Smooth muscle cell (in vitro differentiated cells): ENCODE measurements around the gene CCDC85B. TPM values are rescaled to one million over a fixed set of nuclear protein-coding genes. Genes with fewer than 3 reads are reported as not detected.
A peak's percentile ranks its signal among the peaks of the same experiment; 100 is the strongest.

Source experiments
- DNase-seq: peaks from one replicate; lab custom pipeline; 2025; ENCODE audit not compliant: unreplicated experiment; lab: John Stamatoyannopoulos, UW
- H2AFZ ChIP-seq: fragments of 200-600 bp; sonication (generic); 2 replicates; pipeline ENCODE4 v1.6.0; 2016; ENCODE audit warnings: antibody characterized with exemption, low read depth, mild to moderate bottlenecking
- H3F3A ChIP-seq: fragments of 200-600 bp; sonication (generic); 2 replicates; pipeline ENCODE4 v1.6.0; 2017; ENCODE audit warnings: antibody characterized with exemption, low read depth
- H3K27ac ChIP-seq: fragments of 200-600 bp; sonication (generic); 2 replicates; pipeline ENCODE4 v1.5.1; 2016; ENCODE audit warnings: low read depth, mild to moderate bottlenecking
- H3K27me3 ChIP-seq: fragments of 200-600 bp; sonication (generic); 2 replicates; pipeline ENCODE4 v1.6.1; 2016; ENCODE audit warnings: low read depth, mild to moderate bottlenecking
- H3K36me3 ChIP-seq: fragments of 200-600 bp; sonication (generic); 2 replicates; pipeline ENCODE4 v1.5.1; 2016; ENCODE audit warnings: low read depth
- H3K4me1 ChIP-seq: fragments of 200-600 bp; sonication (generic); 2 replicates; pipeline ENCODE4 v1.5.1; 2016; ENCODE audit warnings: low read depth
- H3K4me2 ChIP-seq: fragments of 200-600 bp; sonication (generic); 2 replicates; pipeline ENCODE4 v1.6.0; 2016; ENCODE audit warnings: mild to moderate bottlenecking
- H3K4me3 ChIP-seq: fragments of 200-600 bp; sonication (generic); 2 replicates; pipeline ENCODE4 v1.5.1; 2016; ENCODE audit warnings: mild to moderate bottlenecking
- H3K79me2 ChIP-seq: fragments of 200-600 bp; sonication (generic); 2 replicates; pipeline ENCODE4 v1.6.0; 2016; ENCODE audit warnings: low read depth, mild to moderate bottlenecking
- H3K9ac ChIP-seq: fragments of 200-600 bp; sonication (generic); 2 replicates; pipeline ENCODE4 v1.6.0; 2016; ENCODE audit warnings: low read depth
- H3K9me3 ChIP-seq: fragments of 200-600 bp; sonication (generic); replicated peaks from 2 replicates; pipeline ENCODE4 v1.5.1; 2016; ENCODE audit warnings: low read depth
- H4K20me1 ChIP-seq: fragments of 200-600 bp; sonication (generic); 2 replicates; pipeline ENCODE4 v1.6.0; 2016; ENCODE audit warnings: low read depth
- CTCF ChIP-seq: fragments of 200-600 bp; sonication (generic); IDR thresholded peaks from 2 replicates; pipeline ENCODE4 v1.5.1; 2017; ENCODE audit warnings: borderline replicate concordance, mild to moderate bottlenecking, antibody characterized with exemption; ENCODE audit not compliant: insufficient read depth, poor library complexity, severe bottlenecking
- WGBS: methylation state at CpG from one replicate; pipeline ENCODE4 v1.1.7; 2016; ENCODE audit warnings: low lambda C conversion rate; 5-methylcytosine and 5-hydroxymethylcytosine counted together
- polyA plus RNA-seq: library from polyadenylated mRNA; unstranded; fragments of >200 nt; fragmentation: Nextera tagmentation; extraction: Ambion mirVana; gene quantifications from 2 replicates; pipeline ENCODE4 v1.2.1, GENCODE V29; 2016
- total RNA-seq: library from RNA; depleted of rRNA; stranded (reverse); fragments of >200 nt; gene quantifications from 2 replicates; pipeline ENCODE4 v1.2.3, GENCODE V29; 2014

CCDC85B gene
- total and polyA plus RNA-seq, 2 experiments from 2014 or later = 19.5 to 55.7 TPM

DNA sequence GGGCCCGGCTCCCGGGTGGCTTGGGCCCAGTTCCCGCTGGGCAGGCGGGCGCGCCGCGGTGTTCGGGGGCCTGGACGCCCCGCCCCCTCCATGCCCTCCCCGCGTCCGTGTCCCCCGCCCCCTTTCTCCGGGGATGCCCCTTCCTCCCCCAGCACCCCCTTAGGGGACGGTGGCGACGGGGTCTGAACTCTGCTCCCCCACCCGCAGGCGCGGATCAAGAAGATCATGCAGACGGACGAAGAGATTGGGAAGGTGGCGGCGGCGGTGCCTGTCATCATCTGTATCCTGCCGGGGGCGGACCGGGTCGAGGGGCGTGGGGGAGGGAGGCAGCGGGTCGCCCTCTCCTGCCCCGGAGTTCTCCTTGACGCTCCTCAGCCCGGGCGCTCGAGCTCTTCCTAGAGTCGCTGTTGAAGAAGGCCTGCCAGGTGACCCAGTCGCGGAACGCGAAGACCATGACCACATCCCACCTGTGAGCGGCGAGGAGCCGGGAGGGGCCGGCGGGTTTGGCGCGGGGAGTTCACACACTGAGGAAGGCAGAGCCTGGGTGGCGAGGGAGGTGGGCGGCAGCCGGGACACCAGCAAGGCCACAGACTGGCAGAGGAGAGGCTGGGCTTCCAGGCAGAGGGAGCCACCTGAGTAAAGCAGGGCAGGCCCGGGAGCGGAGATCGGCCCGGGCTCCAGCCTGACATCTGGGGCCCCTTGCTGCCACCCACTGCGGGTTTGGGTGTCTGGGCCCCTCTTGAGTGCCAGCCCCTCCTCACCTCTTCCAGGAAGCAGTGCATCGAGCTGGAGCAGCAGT, 29.3 kb downstream of the CCDC85B start:
- Histone ChIP-seq H3K9ac (peak overlapping the region; percentile 80), H3K4me1 (peaks cover 19% of the 10 kb centered on the region), H3F3A (peaks cover 26% of the 10 kb centered on the region), H3K27ac (peak overlapping the region; percentile 62), H3K79me2 (peaks cover 34% of the 10 kb centered on the region), H2AFZ (peak overlapping the region; percentile 56), H3K27me3 (no peaks in the 10 kb centered on the region), H3K4me2 (peak overlapping the region; percentile 85), H3K36me3 (no peaks in the 10 kb centered on the region), H3K9me3 (no peaks in the 10 kb centered on the region), H3K4me3 (peak overlapping the region; percentile 93), H4K20me1 (peaks cover 6% of the 10 kb centered on the region)
- DNase-seq = no peak
- 10% methylated on average over 30 of the region's 60 CpGs for WGBS
- no peak for TF ChIP-seq CTCF

GRCh38 chr11:65920372-65920802, 29.9 kb downstream of the CCDC85B start:
- H3K9me3 ChIP-seq = no peaks in the 10 kb centered on the region
- H3K27me3 ChIP-seq = no peaks in the 10 kb centered on the region
- H3K4me1 ChIP-seq = peaks cover 19% of the 10 kb centered on the region
- H3K4me3 ChIP-seq = peak overlapping the region; percentile 93
- DNase-seq = no peak
- H4K20me1 ChIP-seq = peaks cover 6% of the 10 kb centered on the region
- no peak for TF ChIP-seq CTCF
- H3K36me3 ChIP-seq = no peaks in the 10 kb centered on the region
- H3K4me2 ChIP-seq = peak overlapping the region; percentile 85
- H3K79me2 ChIP-seq = peaks cover 34% of the 10 kb centered on the region
- H3K9ac ChIP-seq = peak overlapping the region; percentile 80
- no peak overlapping the region for H2AFZ ChIP-seq
- peaks cover 26% of the 10 kb centered on the region for H3F3A ChIP-seq
- no peak overlapping the region for H3K27ac ChIP-seq
- 81% methylated on average over 15 of the region's 15 CpGs for WGBS

DNA sequence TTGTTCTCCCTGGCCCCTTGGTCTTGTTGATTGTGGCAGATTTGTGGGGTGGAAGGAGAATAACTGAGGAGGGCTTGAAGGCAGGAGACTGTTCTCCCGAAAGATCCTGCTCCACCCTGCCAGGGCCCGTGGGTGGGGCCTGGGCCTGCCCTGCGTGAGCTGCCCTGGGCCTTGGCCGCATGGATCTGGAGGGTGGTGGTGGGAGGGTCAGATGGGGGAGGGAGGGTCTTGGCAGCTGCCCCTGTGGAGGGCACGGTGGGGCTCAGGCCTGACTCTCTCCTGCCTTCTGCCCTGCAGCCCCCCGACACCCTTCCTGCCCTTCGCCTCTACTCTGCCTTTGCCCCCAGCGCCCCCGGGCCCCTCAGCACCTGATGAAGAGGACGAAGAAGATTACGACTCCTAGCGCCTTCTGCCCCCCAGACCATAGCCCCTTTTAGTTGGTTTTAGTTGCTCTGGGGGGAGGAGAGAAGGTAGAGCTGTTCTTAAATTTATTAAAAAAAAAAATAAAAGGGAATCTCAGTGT, 30.6 kb downstream of the CCDC85B start:
- H3F3A ChIP-seq = peaks cover 24% of the 10 kb centered on the region
- no peaks in the 10 kb centered on the region for H3K9me3 ChIP-seq
- no peaks in the 10 kb centered on the region for H3K27me3 ChIP-seq
- no peak for TF ChIP-seq CTCF
- H3K4me1 ChIP-seq = peaks cover 19% of the 10 kb centered on the region
- H3K4me3 ChIP-seq = no peak overlapping the region
- no peak overlapping the region for H3K9ac ChIP-seq
- H3K27ac ChIP-seq = no peak overlapping the region
- H3K79me2 ChIP-seq = peaks cover 34% of the 10 kb centered on the region
- H2AFZ ChIP-seq = no peak overlapping the region
- H4K20me1 ChIP-seq = peaks cover 6% of the 10 kb centered on the region
- no peaks in the 10 kb centered on the region for H3K36me3 ChIP-seq
- WGBS = 97% methylated on average over 11 of the region's 12 CpGs
- no peak for DNase-seq
- peak overlapping the region; percentile 85 for H3K4me2 ChIP-seq
